ENCODE measurements around the gene COG5. TPM values are rescaled to one million over a fixed set of nuclear protein-coding genes. Genes with fewer than 3 reads are reported as not detected.

Gene COG5
- total RNA-seq, 1 donor from 2014 or later: 47.8 TPM

- peak; percentile 15 for DNase-seq
Observed at GRCh38 chr7:107463139-107464078, 100.3 kb downstream of the COG5 start.

DNA sequence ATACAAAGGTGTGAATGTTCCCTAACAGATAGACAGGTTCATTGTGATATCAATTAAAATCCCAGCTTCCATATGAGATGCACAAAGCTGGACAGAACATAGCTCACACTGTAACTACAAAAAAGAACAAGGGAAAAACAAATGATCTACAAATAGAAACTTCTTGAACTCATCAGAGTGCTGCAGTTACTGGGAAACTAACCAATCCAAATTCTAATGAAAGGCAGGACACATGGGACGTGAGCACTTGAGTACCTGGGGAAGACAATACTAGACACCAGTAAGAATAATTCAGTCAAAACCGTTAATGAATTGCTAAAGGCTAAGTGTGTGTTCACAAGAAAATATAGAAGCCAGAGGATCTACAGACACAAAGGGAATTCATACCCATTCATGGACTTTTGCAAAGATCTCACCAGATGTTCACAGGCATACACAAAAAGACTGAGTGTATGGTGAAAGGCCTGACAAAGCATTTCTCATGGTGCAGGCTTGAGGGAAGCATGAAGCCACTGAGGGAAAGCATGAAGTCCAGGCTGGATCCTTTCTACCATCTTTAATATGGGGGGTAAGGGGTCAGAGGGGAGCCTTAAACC is 101.7 kb downstream of the COG5 start:
- peak; percentile 1 for DNase-seq

GRCh38 chr7:107453388-107453787 is 110.3 kb downstream of the COG5 start:
- DNase-seq: no peak

DNA sequence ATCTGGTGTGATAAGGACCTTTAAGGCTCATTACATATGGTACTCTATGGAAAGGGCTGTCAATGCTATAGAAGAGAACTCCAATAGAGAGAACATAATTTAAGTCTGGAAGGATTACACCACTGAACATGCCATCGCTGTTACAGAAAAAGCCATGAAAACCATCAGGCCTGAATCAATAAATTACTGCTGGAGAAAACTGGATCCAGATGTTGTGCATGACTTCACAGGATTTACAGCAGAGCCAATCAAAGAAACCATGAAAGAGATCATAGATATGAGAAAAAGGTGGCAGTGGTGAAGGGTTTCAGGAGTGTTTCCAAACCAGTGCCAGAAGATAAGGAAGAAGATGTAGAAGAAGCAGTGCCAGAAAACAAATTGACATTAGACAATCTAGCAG is 112.8 kb downstream of the COG5 start:
- DNase-seq: no peak

GRCh38 chr7:107446988-107447387 is 116.7 kb downstream of the COG5 start:
- no peak for DNase-seq

DNA sequence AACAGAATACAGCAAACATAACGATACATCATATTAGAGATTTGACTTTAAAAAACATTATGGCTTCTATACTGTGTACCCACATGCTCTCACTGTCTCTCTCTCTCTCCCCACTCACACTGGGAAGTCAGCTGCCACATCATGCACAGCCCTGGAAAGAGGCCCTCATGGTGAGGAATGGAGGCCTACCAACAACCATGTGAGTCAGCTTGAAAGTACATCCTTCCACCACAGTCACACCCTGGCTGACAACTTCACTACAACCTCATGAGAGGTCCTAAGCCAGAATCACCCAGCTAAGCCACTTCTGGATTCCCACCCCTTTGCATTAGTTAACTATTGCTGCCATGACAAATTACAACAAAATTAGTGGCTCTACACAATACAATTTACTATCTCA is 117.2 kb downstream of the COG5 start:
- DNase-seq: no peak

- DNase-seq: no peak
Observed at GRCh38 chr7:107442678-107443077, 121.0 kb downstream of the COG5 start.

- no peak for DNase-seq
Observed at GRCh38 chr7:107441581-107442422, 121.9 kb downstream of the COG5 start.

GRCh38 chr7:107439025-107439424 is 124.7 kb downstream of the COG5 start:
- no peak for DNase-seq

DNA sequence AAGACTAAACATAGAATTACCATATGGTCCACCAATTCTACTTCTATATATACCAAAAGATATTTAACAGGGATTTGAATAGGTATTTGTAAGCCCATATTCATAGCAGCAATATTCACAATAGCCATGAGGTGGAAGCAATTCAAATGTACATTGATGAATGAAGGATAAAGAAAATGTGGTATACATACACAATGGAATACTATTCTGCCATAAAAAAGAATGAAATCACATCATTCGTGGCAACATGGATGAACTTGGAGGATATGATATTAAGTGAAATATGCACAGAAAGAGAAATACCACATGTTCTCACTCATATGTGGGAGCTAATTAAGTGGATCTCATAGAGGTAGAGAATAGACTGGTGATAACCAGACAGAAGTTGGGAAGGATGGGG is 128.0 kb downstream of the COG5 start:
- no peak for DNase-seq

GRCh38 chr7:107432261-107432660 is 131.5 kb downstream of the COG5 start:
- no peak for DNase-seq

DNA sequence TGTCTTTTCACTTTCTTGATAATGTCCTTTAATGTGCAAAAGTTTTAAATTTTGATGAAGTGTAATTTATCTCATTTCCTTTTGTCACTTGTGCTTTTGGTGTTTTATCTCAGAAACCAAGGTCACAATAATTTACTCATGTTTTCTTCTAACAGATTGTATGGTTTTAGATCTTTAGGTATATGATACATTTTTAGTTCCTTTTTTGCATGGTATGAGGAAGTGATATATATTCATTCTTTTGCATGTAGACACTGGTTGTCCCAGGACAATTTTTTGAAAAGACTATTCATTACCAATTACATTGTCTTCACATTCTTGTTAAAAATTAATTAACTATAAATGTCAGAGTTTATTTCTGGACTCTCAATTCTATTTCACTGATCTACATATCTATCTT is 133.7 kb downstream of the COG5 start:
- no peak for DNase-seq

DNA sequence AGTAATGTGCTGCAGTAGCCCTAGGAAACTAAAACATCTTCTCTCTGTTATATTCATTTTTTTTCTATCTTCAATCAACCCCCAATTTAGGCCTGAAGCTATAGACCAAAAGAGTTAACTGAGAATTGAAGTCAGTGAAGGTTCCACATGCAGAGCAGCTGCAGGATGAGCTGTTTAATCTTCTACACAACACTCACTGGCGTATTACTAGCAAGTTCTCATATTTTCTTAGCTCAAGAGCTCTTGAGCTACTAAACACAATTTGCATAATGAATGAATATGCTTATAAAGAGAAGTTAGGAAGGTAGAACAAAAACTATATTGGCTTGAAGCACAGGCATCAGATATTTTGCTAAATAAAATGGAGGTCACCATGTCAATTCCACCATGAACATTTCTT is 135.1 kb downstream of the COG5 start:
- peak; percentile 3 for DNase-seq

DNA sequence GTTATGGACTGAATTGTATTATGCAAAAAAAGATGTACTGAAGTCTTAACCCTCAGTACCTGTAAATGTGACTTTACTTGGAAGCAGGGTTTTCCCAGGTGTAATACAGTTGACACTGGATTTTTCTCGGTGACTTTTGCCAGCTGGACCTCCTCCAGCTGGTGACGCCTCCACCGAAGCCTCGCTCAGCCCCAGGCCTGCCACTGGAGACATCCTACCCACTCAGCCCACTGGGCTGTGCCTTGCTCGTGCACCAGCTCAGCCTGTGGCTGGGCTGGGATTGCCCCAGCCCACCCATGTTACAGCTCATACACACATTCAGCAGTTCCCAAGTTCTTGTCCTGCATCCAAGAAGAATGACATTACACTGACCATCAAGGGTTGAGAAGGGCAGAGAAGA is 136.3 kb downstream of the COG5 start:
- DNase-seq: no peak

GRCh38 chr7:107414198-107414597 is 149.5 kb downstream of the COG5 start:
- DNase-seq: no peak

DNA sequence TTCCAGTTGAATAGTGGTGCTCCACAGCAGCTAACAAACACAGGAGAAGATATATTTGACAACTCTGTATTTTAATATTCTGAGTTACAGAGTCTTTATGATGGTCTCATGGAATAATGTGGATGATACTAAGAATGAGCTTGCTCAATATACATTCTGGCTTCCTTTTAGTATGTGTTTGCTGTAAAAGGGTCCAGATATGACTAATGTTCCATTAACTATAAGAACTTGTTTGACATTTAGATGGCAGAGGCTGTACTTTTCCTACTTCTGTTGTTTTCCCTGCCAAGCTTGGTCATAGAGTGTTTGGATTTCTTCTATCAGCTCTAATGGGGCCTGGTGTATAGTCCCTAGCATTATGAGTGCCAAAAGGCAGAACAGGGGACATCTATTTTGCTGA is 155.4 kb downstream of the COG5 start:
- no peak for DNase-seq

GRCh38 chr7:107405559-107405958 is 158.2 kb downstream of the COG5 start:
- DNase-seq: no peak

DNA sequence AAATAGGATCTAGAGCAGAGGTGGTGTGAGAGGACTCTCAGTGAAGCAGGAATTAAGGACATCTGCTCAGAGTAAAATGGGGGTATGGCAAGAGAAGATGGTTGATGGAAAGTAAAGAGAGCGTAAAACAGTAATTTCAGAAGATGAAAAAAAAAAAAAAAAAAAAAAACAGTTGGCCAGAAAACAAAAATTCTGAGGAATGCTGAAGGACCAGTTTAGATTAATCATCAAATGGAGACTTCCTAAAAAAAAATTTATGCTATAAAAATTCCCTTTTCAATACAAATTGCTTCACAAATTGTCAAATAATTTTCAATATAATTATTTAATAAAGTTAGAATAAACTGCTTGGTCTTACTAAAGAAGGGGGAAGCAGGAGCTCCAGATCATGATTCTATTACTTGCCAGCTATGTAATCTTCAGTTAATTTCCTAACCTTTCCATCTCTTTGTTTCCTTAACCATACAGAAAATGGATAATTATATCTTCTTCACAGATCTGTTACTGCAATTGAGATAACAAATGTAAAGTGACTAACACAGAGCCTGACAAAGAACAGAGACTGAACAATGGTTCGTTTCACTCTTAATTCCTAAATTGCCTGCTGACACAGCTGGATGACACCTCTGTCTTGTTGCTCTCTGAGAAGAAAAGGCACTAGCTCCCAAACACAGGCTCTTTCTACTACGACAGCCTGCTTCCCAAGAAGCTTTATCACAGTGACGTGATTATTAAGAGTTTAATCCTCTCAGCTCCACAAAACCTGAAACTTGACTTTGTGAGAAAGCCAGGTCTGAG is 158.8 kb downstream of the COG5 start:
- DNase-seq: no peak

GRCh38 chr7:107398161-107398560 is 165.6 kb downstream of the COG5 start:
- no peak for DNase-seq

DNA sequence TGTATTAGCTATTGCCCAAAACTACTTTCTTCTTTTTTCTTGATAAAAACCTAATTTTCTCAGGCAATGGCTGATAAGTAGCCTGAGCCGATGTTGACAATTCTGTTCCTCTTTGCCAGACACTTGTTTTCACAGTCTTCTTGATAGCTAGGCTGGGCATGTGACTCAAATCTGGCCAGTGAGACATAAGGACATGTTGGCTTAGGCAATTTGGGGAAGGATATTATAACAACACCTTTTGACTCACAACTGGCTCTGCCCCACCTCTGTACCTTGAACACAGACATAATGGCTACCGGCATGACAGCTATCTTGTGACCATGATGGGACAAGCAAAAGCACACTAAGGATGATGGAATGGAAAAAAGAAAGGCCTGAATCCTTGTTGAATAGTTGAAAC is 166.7 kb downstream of the COG5 start:
- DNase-seq: no peak

- DNase-seq: no peak
Observed at GRCh38 chr7:107396081-107396480, 167.6 kb downstream of the COG5 start.

DNA sequence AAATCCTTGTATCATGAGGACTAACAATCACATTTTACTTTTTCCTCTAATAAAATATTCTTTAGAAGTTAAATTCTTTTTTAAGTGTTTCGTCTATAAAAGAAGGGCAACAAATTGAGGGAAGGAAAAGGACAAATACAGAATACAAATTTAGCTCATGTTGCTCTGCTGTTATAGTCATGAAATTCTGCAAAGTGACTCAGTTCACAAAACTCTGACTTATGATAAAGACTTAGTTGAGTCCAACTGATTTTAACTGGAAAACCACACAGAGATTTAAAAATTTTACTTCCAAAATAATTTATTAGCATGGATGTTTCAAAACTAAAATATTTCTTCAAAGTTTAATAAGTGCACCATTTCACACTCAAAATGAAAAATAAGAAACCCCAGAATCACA is 168.9 kb downstream of the COG5 start:
- no peak for DNase-seq
